GM21360 (cell line): Measurements from ENCODE around the gene DIAPH1.

ENCODE experiments used
- ATAC-seq: cut with Tn5 transposase; IDR thresholded peaks from one replicate; pipeline ENCODE4 v1.9.1; 2021; ENCODE audit warnings: mild to moderate bottlenecking, moderate library complexity; ENCODE audit not compliant: unreplicated experiment

DIAPH1 gene

DNA sequence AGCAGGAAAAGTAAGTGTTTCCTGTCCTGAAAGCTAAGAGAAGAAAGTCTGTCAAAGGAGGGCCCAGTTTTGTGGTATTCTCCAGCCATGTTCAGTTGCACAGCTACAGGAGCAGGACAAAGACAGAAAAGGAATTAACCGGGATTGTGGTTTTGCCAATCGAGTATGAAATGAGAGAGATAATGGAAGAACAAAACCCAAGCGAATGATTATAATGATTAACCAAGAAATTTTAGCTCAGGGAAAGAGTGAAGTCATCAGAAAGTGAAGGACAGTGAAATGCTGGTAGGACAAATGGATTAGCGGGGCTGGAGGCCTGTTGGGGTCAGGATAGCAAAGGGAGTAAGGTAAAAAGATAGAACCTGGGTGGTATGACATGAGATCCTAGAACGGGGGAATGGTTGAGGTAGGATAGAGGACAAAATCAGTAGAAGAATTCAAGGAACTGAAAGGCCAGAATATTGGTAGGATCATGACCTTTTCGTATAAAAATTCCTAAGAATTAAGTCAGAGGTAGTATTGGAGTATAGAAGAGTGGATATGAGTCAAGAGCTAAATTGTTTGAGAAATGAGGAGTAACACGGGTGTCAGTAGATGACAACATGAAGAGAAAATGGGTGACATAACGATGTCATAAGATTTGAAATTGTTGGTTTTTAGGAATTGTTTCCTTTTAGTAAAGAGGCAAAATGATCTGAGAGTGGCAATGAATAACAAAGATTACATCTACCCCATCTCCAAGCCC lies 52.8 kb downstream of the DIAPH1 start:
- no peak for ATAC-seq

- ATAC-seq: peak; percentile 90
Measured at GRCh38 chr5:141564216-141564692, 54.5 kb downstream of the DIAPH1 start.

- no peak for ATAC-seq
Measured at GRCh38 chr5:141560725-141561483, 57.9 kb downstream of the DIAPH1 start.

- ATAC-seq: no peak
Measured at GRCh38 chr5:141560151-141560550, 58.6 kb downstream of the DIAPH1 start.

DNA sequence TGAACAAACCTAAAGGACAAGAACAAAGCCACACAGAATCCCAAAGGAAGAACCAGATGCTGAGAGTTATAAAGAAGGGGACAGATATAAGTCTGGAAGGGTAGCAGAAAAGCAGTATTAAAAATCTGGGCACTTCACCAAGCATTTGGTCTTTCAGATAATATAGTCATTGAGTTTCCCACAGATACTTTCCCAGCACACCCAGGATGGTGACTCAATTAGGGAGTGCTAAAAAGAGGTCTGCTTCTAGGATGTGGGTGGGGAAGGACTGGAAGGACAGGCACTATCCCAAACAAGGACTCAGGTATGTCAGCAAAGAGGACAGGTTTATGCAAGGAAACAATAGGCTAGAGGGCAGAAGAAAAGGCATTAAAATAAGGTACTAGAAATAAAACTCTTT lies 59.3 kb downstream of the DIAPH1 start:
- no peak for ATAC-seq

DNA sequence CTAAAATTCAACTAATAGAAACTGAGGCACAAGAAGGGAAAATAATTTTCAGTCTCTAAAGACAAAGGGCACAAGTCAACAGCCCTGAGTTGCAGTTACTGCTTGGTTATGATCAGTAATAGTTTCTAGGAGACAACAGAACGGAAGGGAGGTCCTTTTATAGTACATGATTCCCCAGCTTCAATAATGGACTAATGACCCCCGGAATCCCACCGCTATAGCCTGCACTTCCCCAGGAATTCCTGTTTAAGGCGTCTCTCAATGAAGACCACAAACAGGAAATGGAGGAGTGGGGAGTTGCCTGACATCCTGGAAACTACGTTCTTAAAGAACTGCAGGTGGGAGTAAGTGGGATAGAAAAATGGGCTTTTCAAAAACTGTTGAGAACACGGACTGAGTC lies 60.6 kb downstream of the DIAPH1 start:
- no peak for ATAC-seq

GRCh38 chr5:141557681-141558136 lies 61.1 kb downstream of the DIAPH1 start:
- peak; percentile 69 for ATAC-seq

DNA sequence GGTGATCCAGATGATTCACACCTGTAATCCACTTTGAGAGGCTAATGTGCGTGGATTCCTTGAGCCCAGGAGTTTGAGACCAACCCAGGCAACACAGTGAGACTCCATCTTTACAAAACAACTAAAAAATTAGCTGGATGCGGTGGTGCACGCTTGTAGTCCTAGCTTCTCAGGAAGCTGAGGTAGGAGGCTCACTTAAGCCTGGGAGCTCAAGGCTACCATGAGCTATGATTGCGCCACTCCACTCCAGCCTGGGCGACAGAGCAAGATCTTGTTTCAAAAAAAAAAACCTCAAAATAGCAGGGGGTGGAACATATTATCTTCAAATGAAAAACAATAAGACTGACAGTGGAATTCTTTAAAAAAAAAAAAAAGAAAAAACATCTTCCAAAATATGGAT lies 70.9 kb downstream of the DIAPH1 start:
- no peak for ATAC-seq

- no peak for ATAC-seq
Measured at GRCh38 chr5:141547488-141547887, 71.3 kb downstream of the DIAPH1 start.

- no peak for ATAC-seq
Measured at GRCh38 chr5:141543053-141543452, 75.7 kb downstream of the DIAPH1 start.

DNA sequence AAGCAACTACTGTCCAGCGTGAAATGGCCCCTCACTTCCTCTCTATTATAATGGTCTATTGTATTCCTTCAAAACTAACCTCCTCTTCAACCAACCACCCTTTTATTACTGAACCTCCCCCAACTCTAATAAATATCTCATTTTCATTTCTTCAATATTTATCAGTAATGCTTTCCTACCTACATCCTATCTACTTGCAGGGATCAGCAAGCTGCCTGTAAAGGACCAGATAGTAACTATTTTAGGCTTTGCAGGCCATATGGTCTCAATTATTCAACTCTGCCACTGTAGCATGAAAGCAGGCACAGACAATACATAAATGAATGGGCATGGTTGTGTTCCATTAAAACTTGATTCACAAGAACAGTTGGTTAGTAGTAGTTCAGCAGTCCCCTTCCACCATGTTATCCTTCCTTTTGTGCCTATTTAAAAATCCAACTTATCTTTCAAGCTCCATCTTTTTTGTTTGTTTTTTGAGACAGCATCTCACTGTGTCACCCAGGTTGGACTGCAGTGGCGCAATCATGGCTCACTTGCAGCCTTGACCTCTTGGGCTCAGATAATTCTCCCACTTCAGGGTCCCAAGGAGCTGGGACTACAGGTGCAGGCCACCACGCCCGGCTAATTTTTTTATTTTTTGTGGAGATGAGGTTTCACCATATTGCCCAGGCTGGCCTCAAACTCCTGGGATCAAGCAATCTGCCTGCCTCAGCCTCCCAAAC lies 84.1 kb downstream of the DIAPH1 start:
- no peak for ATAC-seq

DNA sequence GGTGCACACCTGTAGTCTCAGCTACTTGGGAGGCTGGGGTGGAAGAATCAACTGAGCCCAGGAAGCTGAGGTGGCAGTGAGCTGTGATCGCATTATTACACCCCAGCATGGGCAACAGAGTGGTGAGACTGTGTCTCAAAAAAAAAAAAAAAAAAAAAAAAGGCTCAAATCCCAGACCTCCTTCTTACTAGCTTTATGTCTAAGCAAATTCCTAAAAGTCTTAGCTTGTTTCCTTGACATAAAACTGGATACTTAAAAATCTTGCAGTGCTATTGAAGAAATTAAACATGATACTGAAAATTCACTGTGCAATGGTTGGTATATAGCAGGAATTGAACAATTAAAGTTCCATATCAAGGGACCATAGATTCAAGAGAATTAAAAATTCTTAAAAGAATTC lies 84.9 kb downstream of the DIAPH1 start:
- no peak for ATAC-seq

DNA sequence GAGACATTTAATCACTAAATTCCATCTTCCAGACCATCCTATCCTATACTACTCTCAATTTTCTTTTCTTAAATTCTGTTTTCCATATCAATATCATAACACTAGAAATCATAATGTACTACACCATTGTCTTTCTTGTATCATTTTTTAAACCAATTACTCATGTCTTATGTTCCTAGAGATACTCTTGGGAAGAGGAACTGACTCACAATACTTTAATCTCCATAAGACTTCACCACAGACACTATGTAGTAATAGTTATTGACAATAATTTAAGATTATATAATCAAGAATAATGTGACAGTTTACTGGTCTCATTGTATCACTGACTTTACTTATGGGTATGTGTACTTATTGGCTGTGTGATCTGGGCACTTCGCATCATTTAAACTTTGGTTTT lies 86.1 kb downstream of the DIAPH1 start:
- ATAC-seq: no peak

- ATAC-seq: peak; percentile 49
Measured at GRCh38 chr5:141529873-141530272, 88.9 kb downstream of the DIAPH1 start.

GRCh38 chr5:141529002-141529401 lies 89.8 kb downstream of the DIAPH1 start:
- peak; percentile 42 for ATAC-seq

DNA sequence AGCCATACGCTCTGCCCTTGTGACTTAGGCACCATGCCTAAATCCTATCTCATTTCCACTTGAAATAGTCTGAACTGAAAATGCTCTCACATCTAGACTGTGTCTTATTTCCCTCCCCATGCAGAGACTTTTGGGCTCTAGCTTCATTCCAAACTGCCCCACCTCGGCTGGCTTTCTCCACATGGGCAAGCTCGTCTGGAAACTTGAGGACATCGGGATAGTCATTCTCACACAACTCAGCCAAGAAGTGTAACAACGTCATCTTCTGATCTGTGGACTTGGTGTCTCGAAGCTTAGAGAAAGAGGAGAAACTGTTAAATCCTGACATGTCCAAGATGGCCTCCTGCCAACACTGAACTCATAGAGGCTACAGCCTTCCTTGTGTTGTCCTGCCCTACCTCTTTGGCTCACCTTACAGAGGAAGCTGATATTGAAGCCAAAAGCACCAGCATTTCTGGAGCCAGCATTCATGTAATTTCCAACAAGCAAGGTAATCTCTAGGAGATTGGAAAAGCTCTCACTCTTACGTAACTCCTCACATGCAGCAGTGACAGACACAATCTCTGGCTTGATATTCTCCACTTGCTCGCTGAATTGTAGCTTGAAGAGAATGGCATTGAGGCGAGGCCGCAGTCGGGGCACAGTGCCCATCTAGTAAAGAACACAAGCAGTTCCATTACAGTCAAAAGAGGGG lies 90.4 kb downstream of the DIAPH1 start:
- no peak for ATAC-seq

- ATAC-seq: no peak
Measured at GRCh38 chr5:141527426-141527825, 91.4 kb downstream of the DIAPH1 start.

- ATAC-seq: no peak
Measured at GRCh38 chr5:141525653-141526052, 93.1 kb downstream of the DIAPH1 start.

DNA sequence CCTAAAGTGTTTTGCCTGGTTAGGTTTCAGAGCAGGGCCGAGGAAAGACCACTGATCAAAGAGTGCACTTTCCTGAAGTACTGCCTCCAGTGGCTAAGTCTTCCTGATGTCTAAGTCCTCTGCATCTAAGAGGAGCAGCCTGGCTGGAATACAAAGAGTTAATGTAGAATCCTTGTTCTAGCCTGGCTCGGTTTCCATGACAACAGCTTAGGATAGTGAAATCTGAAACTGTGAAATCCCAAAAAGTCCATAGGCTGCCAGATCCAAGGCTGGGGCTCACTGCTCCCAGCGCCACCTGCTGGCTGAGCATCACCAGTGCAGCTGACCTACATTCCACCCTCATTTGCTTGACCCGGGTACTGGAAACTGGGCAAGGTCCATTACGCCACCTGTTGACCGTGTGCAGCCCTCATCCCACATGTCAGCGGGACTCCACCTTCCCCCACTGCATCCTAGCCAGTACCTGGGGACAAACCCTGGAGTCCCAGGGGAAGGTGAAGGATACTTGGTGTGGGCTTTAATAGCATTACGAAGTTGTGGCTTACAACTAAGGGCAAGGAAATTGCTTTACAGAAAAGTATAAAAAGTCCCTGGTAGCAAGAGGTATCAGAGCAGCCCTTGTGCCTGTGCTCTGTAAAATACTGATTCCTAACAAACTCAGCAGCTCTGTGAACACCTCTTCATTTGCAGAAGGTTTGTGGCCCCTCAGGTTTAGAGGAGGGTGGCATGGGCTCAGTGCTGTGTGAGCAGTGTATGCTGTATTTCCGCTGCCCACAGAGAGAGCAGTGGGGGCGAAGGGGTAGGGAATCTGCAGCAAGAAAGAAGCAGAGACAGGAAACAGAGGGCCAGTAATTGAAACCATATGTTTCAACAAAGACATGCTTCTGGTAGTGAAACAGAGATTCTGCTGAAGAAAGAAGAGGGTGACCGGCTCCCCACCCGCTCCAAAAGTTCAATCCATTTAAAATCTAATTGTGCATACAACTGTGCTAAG lies 93.9 kb downstream of the DIAPH1 start:
- ATAC-seq: peak; percentile 57

DNA sequence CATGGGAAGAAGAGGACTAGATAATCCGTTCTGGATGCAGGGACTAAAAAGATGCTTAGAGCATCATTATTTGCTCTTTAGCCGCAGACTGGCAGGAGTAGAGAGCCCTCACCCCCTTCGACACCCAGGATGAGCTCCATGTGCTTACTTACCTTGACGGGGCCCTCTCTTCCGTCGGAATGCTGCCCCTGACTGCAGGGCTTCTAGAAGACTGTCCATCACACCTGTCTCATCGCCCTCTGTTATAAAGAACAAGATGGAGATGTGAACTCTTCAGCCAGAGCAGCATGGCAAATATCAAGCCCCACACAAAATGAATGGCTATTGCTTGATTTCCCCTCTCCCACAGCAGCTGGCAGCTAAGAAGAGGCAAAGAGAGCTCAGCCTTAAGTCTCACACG lies 94.8 kb downstream of the DIAPH1 start:
- no peak for ATAC-seq
